ENCODE data around the gene PAK1. TPM values are rescaled to one million over a fixed set of nuclear protein-coding genes. Genes with fewer than 3 reads are reported as not detected.
A peak's percentile ranks its signal among the peaks of the same experiment; 100 is the strongest.

Gene PAK1
- total and polyA plus RNA-seq, 2 of the 8 experiments (the other 6 are each of a cell fraction or from before 2014, with no cell fraction given), result 87.7 to 151 TPM

- Histone ChIP-seq H3K14ac (ENCODE audit: insufficient read length) (no peak overlapping the region), H2BK120ac (replicated peaks; ENCODE audit: low read depth, low read length) (no peak overlapping the region), H4K20me1 (replicated peaks in 1 of 2; ENCODE audit: control insufficient read depth in 1 of 2, insufficient read depth in 2 of 2, low read length in 2 of 2) (no peaks in the 10 kb centered on the region), H2BK20ac (ENCODE audit: low read length) (no peak overlapping the region), H3K4ac (replicated peaks; ENCODE audit: insufficient read length, low read depth, low read length) (no peak overlapping the region), H2BK12ac (ENCODE audit: low read depth, low read length) (no peak overlapping the region), H3K9ac (replicated peaks in 1 of 4; ENCODE audit: extremely low read depth in 1 of 4, low read depth in 3 of 4, low read length in 3 of 4) (no peak overlapping the region), H3K23me2 (ENCODE audit: low read depth, low read length) (no peaks in the 10 kb centered on the region), H3K36me3 (ENCODE audit: control insufficient read depth in 2 of 4, insufficient read depth in 4 of 4, low read length in 3 of 4) (peaks cover 0 to 3% (median 0%) of the 10 kb centered on the region in 4 experiments; a peak in 1 of 8 replicates), H3K4me1 (replicated peaks in 1 of 4; ENCODE audit: control insufficient read depth in 3 of 4, insufficient read depth in 4 of 4, low read length in 3 of 4) (peaks cover 0 to 9% (median 2%) of the 10 kb centered on the region in 4 experiments; a peak in 4 of 7 replicates), H3K27me3 (replicated peaks in 1 of 4; ENCODE audit: control insufficient read depth in 3 of 4, extremely low read depth in 1 of 4, insufficient read depth in 3 of 4, low read length in 3 of 4) (peaks cover 0 to 1% (median 0%) of the 10 kb centered on the region in 4 experiments; a peak in 1 of 7 replicates), H3K79me2 (ENCODE audit: control insufficient read depth in 1 of 2, insufficient read depth in 2 of 2, low read length in 2 of 2) (no peaks in the 10 kb centered on the region), H3K4me2 (ENCODE audit: insufficient read depth in 1 of 2, low read depth in 2 of 2, low read length in 2 of 2) (no peak overlapping the region), H3K18ac (ENCODE audit: extremely low read depth, low read length) (no peak overlapping the region), H3K9me3 (ENCODE audit: insufficient read depth in 2 of 2, low read depth in 1 of 2, low read length in 1 of 2) (peaks cover 6% of the 10 kb centered on the region in 2 experiments; a peak in 3 of 4 replicates), H3K79me1 (ENCODE audit: low read depth, low read length) (no peaks in the 10 kb centered on the region), H2AFZ (ENCODE audit: low read length) (no peak overlapping the region), H3K23ac (ENCODE audit: insufficient read length) (no peak overlapping the region), H3K4me3 (ENCODE audit: extremely low read depth in 1 of 4, insufficient read depth in 2 of 4, low read depth in 3 of 4, low read length in 4 of 4) (no peak overlapping the region), H2BK5ac (ENCODE audit: low read depth, low read length) (no peak overlapping the region), H3K56ac (replicated peaks; ENCODE audit: insufficient read length, low read depth, low read length) (no peak overlapping the region), H4K8ac (ENCODE audit: extremely low read depth, insufficient read depth, low read length) (no peak overlapping the region), H4K91ac (replicated peaks; ENCODE audit: insufficient read length, low read length) (no peak overlapping the region), H2BK15ac (ENCODE audit: low read length) (no peak overlapping the region), H3K27ac (ENCODE audit: low read depth, low read length) (no peak overlapping the region), H2AK5ac (ENCODE audit: low read depth, low read length) (no peak overlapping the region), H4K5ac (ENCODE audit: insufficient read length, low read depth, low read length) (no peak overlapping the region)
- ChIA-PET CTCF (ENCODE audit: partially characterized antibody) (interaction anchor here (1.0 to 1.6 kb wide), 2 partner anchors 26 to 35 kb away, joined by 3 read pairs; no protein-coding TSS in a partner anchor), POLR2A (ENCODE audit: partially characterized antibody) (no interaction called here)
- DNase-seq (ENCODE audit: low read depth in 1 of 2, low spot score in 2 of 2) (no peak), FAIRE-seq (peak; percentile 52)
- TF ChIP-seq HDAC6 (IDR thresholded peaks at IDR 0.05; ENCODE audit: low read depth, low read length) (no peak), MAX (IDR thresholded peaks at IDR 0.05) (peak; percentile 39; the same call in 1 of the 2 replicates)
Measured at GRCh38 chr11:77522215-77522614, 48.3 kb upstream of the PAK1 start.
